Kidney tubule cell (primary cell): ENCODE data around the gene UBASH3A.
"Not testable (repeated sequence)": the region's sequence is repeated elsewhere in the genome, so short reads cannot be mapped to it uniquely, and the experiment has no call there.

Source experiments
- DNase-seq: peaks from one replicate; pipeline ENCODE4 v3.0.0-alpha.2; 2018; ENCODE audit warnings: low spot score

UBASH3A gene

DNA sequence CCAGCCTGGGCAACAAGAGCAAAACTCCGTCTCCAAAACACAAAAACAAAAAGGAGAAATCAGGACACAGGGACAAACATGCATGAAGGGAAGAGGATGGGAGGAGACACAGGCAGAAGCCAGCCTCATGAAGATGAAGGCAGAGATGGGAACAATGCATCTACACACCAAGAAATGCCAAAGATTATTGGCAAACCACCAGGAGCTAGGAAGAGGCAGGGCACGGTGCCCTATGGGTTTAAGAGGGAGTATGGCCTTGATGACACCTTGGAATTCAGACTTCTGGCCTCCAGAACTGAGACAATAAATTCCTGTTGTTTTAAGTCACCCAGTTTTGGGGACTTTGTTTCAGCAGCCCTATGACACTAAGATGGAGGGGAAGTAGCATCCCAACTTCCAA is 13.0 kb upstream of the UBASH3A start:
- DNase-seq, result no peak

DNA sequence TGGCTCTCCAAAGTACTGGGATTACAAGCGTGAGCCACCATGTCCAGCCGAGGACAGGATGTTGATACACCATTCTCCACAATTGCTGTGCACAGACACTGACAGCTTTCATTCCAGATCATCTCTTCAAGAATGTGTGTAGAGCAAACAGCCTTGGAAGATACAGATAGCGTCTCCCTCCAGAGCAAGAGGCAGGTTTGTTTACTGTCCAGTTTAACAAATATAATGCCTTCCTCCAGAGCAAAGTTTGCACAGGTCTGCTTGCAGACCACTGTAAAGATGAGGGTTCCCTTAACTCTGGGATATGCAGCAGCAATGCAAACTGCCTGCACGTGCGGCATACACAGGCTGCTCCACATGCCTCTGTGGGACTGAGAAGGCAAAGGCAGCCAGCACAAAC is 12.4 kb upstream of the UBASH3A start:
- DNase-seq, result no peak

GRCh38 chr21:42392731-42393442 is 10.8 kb upstream of the UBASH3A start:
- DNase-seq, result peak; percentile 6

GRCh38 chr21:42393443-42393950 is 10.2 kb upstream of the UBASH3A start:
- DNase-seq, result no peak

DNA sequence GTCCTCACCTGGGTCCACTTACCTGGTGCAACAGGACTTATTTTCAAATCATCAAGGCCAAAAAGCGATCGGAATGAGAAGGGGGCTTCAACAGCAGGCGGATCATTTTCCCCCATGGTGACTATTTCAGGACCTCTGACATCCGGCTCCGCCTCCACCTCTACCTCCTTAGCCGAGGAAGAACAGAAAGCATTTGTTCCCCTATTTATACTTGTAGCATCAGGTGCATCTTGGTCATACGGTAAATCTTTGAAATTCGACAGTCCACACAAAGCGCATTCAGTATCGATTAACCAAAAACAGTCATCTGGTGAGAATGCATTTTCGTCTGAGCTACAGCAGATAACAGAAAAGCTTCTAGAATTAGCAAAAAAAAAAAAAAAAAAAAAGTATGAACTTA is 8.4 kb upstream of the UBASH3A start:
- no peak for DNase-seq

DNA sequence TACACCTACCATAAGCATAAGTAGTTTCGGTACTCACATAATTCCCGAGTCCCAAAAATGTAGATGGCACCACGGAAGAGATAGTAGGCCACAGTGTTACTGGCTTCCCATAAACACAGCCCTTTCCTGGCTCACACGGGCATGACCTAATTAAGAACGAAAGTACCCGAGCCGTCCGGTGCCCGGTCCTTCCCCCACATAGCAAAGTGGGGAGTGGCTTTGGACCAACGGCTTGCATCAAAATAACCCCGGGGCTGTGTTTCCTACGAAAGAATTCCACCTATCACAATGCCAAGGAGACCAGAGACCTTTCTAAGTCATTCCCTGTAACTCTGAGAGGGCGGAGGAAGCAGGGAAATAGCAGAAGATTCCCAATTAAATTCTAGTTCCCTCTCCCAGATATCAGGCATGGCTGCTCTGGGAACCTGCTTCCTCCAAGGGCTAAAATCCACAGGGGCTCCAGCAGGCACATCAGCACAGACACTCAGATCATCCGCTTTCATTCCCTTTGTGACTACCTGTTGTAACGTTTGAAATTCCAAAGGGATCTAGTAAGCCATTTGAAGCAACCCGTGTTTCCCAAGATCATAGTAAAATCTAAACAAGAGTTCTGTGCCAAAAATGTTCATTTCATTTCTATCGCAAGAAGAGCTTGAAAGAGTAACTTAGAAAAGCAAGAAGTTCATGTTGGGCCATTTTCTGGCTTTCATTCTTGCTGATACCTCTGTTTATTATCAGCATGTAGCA is 7.6 kb upstream of the UBASH3A start, which contains the start of gene TMPRSS3:
TMPRSS3 (minus strand) TSS at position 148 of the 747 bp plus-strand sequence. CDS start 635 bp downstream, outside the sequence.
- DNase-seq, result peak; percentile 48

DNA sequence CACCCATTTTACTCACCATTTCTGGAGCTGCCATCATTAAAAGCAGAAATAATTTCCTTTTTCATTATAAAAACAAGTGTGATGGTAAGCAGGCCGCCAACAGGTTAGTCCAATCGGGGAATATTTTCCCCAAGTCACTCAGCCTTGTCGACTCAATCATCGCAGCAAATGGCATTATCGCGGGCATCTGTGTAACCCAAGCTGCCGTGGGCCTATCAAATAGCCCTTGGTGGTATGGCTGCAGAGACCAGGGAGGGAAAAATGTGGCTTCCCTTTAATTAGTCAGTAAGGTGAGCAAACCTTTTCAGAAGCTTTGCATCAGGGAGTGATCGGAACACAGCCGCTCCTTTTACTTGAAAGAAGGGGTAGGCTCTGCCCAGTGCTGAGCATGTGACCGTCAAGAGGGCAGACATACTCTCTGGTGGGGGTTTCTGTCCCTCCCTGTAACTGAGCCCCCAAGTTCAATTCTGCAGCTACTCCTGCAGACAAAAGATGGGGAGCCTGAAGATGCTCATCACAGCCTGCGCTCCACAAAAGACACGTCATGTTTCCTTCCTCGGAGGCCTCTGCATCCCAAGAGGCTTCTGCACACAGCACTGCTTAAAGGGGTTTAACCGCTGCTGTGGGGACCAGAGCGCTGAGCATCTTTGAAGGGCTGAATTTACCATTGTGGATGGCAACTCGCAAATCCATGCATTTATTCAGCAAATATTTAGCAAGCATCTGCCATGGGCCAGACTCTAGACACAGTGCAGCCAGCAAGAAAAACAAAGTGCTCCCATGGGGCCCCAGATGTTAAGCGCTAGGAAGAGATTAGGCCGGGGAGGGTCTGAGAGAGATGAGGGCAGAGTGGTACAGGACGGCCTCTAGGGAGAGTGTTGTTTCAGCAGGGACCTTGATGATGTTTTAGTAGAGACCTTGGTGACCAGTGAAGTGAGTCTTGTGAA is 6.6 kb upstream of the UBASH3A start:
- no peak for DNase-seq

- DNase-seq, result no peak
These were observed 5.8 kb upstream of the UBASH3A start for GRCh38 chr21:42397746-42398394.

GRCh38 chr21:42398436-42399028 is 5.2 kb upstream of the UBASH3A start:
- DNase-seq, result no peak

DNA sequence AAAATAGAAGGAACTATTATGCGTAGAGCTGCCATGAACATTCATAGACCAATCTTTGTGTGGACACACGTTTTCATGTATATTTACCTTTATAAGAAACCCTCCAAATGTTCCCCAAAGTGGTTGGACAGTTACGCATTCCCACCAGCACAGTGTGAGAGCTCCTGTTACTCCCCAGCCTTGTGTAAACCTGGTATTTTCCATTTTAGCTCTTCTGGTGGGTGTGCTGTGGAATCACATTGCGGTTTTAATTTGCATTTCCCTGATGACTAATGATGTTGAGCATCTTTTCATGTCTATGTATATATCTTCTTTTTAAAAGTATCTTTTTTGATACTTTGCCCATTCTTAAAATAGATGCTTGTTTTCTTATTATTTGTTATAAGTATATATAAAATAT is 3.2 kb upstream of the UBASH3A start:
- no peak for DNase-seq

DNA sequence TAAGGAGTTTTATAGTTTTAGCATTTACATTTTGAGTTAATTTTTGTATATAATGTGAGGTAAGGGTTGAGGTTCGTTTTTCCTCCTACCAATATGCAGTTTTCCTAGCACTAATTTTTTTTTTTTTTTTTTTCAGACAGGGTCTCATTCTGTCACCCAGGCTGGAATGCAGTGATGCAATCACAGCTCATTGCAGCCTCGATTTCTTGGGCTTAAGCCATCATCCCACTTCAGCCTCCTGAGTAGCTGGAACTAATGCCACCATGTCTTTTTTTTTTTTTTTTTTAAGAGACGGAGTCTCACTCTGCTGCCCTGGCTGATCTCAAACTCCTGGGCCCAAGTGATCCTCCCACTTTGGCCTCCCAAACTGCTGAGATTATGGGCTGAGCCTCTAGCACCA is 2.5 kb upstream of the UBASH3A start:
- DNase-seq, result no peak

- no peak for DNase-seq
These were observed 1.9 kb upstream of the UBASH3A start for GRCh38 chr21:42401820-42402251.

GRCh38 chr21:42404539-42404938 is 837 bp downstream of the UBASH3A start:
- DNase-seq, result no peak

- DNase-seq, result no peak
These were observed 1.6 kb downstream of the UBASH3A start for GRCh38 chr21:42405064-42406013.

- DNase-seq, result no peak
These were observed 2.5 kb downstream of the UBASH3A start for GRCh38 chr21:42406201-42406621.

DNA sequence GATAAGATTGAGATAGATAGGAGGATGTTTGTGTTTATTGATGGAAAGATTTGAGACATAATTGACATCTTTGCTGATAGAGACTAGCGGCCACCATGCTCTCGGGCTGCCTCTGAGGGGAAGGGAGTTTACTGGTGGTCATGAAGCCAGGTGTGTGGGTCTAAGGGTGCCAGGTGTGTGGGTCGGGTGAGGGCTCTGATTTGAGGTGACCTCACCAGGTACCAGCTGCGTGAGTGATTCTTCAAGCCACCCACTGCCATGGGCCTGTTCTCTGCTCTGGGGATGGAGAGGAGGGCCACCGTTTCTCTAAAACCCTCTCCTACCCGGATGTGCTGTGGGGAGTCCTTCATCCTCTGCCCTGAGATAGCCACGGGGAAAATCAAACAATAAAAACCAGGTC is 3.2 kb downstream of the UBASH3A start:
- no peak for DNase-seq

DNA sequence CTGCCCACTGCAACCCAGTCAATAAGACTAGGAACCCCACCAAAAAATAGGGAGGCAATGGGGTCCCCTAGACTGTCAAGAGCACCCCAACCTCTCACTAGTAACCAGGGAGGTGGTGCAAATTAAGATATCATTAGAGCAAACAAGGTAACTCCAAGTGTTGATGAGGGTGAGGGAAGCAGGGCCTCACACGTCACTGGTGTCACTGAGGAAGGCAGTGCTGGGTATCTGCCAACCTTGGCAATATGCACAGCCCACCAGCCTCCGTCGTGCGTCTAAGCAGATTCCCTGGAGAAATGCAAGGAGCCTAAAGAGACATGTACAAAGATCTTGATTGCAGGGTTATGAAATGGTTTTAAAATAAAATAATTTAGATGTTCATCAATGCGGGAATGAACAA is 3.8 kb downstream of the UBASH3A start:
- DNase-seq, result no peak

GRCh38 chr21:42408718-42409117 is 5.0 kb downstream of the UBASH3A start:
- DNase-seq, result not testable (repeated sequence)

GRCh38 chr21:42409366-42409765 is 5.7 kb downstream of the UBASH3A start:
- DNase-seq, result no peak
